ENCODE results near the gene LATS2. TPM values are rescaled to one million over a fixed set of nuclear protein-coding genes. Genes with fewer than 3 reads are reported as not detected.
A peak's percentile ranks its signal among the peaks of the same experiment; 100 is the strongest.

Gene LATS2
- total RNA-seq, 1 experiment from 2014 or later, result 18.8 TPM

DNA sequence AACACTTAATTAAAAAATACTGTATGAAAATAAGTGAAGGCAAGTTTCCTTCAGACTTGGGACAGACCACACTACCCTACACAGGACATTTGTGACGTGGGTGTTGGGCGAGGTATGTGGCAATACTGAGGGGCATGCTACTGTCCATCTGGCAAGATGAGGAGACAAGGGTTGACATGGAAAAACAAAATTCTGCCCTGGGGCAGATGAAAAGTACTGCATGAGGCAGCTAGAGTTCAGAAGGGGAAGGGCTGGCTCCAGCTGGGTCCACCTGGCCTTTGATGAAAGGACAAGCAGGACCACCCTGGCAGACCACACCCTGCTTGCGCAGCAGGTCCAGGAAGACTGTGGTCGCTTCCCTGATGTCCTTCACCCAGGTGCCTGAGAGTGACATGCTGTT is 43.2 kb downstream of the LATS2 start:
- no peak for DNase-seq (ENCODE audit: low read depth)

DNA sequence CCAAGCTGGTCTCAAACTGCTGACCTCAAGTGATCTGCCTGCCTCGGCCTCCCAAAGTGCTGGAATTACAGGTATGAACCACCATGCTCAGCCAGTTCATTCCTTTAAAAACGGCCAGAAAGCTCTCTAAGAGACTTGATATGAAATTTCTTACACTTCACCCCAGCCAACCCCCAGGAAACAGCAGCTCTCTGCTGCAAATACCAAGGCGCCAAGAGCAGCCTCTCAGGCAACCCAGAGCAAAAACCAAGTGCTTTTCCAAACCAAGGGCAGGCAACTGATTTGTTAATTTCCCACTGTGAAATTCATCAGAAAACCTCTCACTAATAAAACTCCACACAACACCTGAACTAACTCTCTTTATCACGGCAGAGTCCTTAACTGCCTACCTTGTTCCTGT is 44.9 kb downstream of the LATS2 start:
- DNase-seq (ENCODE audit: low read depth), result no peak

DNA sequence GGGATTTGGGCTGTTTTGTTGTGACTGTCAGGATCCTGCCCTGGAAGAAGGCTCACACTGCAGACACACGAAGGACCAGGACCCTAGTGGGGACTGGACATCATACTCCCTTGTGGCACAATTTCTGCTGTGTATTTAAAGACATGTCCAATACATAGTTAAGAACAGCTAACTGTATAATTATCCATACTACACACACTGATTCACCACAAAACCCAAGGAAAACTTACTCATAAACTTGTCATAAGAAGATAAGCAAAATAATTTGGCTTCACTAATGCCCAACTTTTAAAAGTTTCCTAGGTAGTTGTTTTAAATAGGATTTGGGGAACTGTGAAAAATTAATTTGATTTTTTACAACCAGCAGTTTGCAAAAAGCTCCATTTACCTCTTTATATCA is 46.1 kb downstream of the LATS2 start:
- DNase-seq (ENCODE audit: low read depth), result peak; percentile 43

DNA sequence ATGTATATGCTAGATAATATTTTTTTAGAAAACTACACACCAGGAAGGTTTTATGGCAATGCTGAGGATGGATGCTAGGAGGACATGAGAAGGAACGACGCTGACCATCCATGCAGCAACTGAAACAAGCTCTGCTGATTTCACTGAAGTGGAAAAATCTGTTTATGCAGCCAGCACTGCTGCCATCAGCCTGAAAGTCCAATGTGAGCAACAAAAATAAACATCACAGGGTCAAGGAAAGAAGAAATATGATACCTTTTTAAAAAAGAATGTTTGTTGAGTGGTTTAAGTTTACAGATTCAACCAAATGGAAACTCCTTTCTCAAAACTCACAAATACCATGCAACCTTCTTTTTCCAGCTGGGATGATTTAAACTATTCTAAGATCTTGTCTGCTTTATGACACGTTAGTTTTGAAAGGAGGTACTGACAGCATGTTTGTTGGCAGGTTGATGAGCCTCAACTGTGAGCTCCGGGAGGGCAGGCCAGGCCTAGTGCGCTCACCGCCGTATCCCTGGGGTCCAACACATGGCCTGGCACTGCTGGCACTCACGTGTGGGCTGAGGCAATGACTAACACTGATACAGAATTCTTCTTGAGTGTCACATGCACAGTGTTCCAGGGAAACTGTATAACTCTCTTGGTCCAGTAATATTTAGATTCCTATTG is 46.8 kb downstream of the LATS2 start:
- peak; percentile 87 for DNase-seq (ENCODE audit: low read depth)

DNA sequence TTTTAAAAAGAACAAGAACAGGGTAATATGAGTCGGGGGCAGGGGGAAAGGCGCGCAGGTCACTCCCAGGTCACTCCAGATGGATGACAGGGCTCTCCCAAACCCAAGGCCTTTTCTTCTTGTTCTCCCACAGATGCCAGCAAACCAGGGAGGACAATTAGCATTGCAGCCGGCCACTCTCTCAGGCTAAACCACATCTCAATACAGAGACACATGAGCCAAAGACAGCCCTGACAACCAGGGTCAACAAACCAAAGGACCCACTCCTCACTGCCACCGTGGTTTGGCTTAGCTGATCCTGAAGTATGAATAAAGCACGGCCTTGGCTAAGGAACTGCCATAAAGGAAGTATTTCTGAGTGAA is 47.3 kb downstream of the LATS2 start:
- peak; percentile 33 for DNase-seq (ENCODE audit: low read depth)

DNA sequence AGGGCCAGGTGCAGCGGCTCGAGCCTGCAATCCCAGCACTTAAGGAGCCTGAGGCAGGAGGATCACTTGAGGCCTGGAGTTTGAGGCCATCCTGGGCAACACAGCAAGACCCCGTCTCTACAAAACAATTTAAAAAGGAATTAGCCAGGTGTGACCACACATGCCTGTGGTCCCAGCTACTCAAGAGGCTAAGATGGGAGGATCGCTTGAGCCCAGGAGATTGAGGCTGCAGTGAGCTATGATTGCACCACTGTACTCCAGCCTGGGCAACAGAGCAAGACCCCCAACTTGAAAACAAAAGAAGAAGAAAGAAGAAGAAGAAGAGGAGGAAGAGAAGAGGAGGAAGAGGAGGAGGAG is 47.7 kb downstream of the LATS2 start:
- DNase-seq (ENCODE audit: low read depth), result no peak

DNA sequence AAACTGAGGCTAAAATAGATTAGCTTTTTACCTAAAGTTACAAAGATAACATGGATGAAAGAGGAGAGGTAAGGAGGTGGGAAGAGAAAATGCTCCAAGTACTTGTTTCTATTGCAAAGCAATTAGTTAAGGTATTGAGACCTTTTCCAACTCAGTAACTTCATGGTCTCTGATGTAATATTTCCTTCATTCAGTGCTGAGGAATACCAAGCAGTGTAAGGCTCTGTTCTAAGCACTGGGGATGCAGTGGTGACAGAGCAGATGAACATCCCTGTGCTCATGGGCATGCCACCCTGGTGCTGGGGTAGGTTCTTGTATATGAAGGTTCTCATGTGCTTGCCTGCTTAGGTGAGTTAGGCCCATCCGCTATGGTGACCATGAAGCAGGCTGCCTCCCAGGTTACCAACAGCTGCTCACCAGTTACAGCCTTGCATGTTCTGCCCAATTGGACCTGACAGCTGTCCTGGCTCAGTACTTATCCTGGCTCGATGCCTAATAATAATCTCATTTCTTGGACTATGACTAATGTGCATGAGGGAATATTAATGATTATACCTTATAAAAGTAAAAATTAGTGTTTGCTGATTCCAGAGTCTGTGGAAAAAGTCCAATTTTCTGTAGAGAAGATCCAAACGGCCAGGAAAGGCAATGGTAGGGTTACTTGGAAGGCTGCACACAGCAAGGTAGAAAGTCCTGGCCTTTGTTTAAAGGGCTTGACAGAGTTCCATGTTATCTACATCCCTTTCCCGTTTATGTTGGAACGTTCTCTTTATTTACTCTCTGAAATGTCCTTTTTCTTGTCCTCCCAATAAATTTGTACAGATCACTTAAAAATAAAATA is 48.3 kb downstream of the LATS2 start:
- peak; percentile 74 for DNase-seq (ENCODE audit: low read depth)

DNA sequence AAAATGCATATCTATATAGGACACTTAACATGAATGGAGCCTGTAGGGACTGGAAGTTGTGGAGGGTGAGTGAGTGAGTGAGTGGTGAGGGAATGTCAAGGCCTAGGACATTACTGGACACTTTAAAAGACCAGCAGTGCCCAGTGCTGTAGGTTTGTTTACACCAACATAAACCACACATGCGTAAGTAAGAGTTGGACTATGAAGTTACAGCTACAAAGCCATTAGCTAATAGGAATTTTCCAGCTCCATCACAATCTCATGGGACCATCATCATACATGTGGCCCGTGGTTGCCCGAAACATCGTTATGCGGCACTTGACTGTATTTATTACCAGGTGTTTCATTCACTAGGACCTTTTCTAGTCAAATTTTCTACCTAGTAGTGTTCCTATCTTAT is 49.2 kb downstream of the LATS2 start:
- no peak for DNase-seq (ENCODE audit: low read depth)

DNA sequence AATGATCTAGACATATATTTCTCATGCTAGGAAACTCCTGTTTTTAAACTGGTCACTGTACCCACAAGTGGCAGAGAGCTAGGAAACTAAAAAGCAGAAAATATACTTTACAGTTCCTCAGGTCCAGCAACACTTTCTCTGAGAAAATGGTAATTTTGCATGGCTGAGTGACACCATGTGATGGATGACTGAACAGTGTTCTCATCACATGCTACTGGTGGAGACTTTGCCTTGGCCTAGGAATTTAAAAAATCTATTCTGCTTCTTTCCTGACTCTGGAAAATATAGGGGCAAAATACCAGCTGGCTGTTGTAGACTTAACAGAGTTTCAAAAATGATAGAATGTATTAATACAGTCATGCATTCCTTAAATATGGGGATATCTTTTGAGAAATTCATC is 50.0 kb downstream of the LATS2 start:
- no peak for DNase-seq (ENCODE audit: low read depth)

DNA sequence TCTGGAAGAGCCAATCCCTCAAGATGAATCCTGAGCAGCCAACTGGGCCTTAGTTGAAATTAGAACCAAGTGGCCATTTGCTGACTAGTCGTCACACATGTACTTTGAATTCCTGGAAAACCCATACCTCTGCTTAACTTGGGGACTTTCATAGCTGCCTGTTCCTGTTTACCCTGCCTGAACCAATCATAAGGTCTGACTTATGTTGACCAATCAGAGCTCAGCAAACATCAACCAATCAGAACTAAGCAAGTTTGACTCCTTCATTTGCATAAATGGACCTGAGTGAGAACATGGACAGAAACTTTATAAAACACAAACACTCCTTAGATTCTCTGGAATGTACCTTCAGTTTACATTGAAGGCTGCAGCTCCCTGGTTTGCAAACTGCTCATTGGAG is 50.8 kb downstream of the LATS2 start:
- peak; percentile 33 for DNase-seq (ENCODE audit: low read depth)

DNA sequence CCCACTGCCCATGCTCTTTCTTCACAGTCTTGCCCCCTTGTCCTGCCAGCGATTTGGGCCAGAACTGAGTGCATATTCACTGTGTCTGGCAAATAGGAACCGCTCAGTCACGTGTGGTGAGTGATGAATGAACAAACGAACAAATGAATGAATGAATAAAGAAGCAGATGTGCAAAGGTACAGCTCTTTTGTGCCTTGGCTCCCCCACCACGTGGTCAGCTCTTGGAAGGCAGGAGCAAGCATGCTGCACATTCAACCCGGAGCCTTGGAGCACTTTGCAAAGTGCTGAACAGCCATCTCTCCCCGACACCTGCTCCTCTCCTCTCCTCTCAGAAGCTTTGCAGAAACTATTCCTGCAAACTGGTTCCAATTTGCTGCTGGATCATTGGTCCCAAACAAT is 52.4 kb downstream of the LATS2 start:
- no peak for DNase-seq (ENCODE audit: low read depth)

DNA sequence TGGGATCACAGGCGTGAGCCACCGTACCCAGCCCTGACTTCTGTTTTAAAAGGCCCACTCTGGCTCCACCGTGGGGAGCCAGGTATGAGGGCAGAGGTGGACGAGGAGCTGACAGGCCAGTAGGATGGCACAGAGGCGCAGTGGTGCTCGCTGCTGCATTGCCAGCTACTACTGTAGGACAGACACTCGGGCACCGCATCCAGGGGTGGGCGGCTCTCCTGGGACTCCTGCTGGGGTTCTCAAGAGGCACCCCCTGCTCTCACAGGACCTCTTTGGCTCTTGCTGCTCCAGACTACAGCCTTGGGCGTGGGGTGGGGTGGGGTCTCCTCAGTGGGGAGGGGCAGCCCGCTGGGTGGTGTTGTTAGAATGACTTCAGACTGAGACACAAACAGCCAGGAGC is 53.4 kb downstream of the LATS2 start:
- no peak for DNase-seq (ENCODE audit: low read depth)

DNA sequence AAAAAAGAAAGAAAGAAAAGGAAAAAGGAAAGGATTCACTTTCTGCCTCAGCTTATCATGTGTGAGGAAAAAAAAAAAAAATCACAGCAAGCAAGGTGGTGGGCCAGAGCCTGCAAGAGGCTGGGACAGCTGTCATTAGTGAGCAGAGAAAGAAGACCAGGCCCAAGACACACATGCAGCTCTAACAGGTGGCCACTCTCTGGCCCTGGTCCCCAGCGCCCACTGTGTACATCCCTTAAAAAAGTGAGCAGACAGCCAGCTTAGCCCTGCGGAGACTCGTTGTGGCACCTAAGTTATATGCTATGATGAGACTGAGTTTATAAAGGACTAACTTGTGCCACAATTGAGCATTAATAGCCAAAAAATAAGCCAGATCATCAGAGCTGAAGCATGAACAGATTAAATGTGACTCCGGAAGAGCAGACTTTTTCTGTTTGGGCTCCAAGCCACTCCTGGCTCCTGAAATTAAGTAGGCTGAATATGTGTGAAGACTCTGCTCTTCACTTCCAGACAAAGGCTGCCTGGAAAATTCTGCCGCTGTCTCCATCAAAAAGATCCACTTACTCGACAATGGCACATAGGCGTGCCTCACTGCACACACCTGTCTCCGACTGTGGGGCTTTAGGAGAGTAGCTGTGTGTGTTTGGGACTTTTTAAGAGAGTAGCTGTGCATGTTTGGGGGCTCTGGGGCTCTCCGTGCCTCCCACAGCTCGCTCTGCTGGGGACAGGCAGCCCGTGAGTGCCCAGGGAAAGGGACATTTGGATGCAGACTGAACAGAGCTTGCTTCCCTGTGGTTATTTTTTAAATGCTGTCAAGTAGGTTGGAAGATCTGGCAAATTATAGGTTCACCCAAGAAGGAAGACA is 55.0 kb downstream of the LATS2 start:
- DNase-seq (ENCODE audit: low read depth), result no peak

DNA sequence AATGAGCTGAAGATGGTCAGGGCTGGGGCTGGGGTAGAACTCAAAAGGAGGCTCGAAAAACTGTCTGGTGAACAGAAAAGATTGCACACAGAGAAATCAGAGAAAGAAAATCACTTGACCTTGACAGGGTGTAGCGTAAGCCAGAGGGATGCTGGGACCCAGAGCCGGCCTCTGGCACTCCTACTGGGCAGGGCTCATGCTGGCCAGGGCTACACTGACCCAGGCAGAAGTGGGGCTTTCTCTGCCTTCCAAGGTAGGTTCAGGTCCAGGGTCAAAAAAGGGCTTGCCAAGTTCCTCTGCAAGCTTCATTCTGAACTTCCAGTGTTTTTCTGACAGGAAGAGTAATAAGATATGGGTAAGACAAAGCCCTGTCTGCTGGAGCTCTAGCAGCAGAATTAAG is 56.2 kb downstream of the LATS2 start:
- DNase-seq (ENCODE audit: low read depth), result no peak

DNA sequence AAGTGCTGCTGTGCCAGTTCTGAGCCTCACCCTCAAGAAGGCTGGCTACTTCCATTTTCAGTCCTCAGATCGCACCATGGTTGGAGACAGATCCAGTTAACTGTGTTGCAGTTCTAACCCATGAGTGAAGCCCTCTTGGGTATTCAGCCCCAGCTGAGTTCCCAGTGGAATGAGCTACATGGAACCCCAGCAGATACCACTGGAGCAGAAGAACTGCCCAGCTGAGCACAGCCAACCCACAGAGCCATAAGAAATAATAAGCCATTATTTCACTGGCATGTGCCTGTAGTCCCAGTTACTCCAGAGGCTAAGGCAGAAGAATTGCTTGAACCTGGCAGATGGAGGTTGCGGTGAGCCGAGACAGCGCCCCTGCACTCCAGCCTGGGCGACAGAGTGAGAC is 59.9 kb downstream of the LATS2 start:
- DNase-seq (ENCODE audit: low read depth), result no peak

DNA sequence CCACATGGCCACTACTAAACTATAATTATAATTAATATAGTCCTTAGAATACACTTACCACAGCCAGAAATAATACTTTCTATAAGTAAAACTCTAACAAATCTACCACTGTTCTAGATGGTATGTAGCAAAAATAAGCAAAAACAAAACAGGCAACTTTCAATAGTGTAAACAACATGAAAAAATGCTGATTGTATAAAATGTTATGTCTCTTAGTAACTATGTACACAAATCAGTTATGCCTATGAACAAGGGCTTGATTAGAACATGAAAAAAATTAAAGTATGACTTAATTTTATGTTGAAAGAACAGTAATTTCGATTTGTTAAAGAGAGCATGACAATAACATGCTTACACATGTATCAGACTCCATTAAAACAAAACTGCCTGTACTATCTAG is 60.7 kb downstream of the LATS2 start:
- no peak for DNase-seq (ENCODE audit: low read depth)

DNA sequence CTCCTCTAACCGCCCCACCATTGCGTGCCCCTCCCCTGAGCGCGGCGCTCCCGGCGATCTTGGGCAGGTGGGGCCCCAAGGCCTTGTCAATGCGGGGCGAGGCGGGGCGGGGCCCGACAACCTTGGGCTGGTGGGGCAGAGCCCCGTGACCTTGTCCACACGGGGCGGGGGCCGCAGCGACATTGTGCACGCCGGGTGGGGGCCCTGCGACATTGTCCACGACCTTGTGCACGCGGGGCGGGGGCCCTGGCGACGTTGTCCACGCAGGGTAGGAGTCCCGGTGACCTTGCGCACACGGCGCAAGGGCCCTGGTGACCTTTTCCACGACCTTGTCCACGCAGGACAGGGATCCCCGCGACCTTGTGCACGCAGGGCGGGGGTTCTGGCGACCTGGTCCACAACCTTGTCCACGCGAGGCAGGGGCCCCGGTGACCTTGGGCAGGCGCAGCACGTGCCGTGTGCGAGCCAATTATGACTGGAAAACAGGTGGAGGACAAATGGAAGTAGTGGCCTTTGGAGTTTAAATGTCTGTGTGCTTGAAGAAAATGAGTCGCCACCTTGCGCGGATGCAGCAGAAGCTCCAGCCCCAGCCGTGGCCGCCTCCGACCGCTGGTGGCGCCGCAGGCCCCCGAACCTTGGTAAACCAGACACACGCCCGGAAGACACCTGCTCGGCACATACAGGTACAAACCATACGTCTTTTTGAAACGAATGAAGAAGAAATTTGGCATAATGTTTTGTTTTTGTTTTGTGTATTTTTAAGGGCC is 62.6 kb downstream of the LATS2 start:
- no peak for DNase-seq (ENCODE audit: low read depth)

DNA sequence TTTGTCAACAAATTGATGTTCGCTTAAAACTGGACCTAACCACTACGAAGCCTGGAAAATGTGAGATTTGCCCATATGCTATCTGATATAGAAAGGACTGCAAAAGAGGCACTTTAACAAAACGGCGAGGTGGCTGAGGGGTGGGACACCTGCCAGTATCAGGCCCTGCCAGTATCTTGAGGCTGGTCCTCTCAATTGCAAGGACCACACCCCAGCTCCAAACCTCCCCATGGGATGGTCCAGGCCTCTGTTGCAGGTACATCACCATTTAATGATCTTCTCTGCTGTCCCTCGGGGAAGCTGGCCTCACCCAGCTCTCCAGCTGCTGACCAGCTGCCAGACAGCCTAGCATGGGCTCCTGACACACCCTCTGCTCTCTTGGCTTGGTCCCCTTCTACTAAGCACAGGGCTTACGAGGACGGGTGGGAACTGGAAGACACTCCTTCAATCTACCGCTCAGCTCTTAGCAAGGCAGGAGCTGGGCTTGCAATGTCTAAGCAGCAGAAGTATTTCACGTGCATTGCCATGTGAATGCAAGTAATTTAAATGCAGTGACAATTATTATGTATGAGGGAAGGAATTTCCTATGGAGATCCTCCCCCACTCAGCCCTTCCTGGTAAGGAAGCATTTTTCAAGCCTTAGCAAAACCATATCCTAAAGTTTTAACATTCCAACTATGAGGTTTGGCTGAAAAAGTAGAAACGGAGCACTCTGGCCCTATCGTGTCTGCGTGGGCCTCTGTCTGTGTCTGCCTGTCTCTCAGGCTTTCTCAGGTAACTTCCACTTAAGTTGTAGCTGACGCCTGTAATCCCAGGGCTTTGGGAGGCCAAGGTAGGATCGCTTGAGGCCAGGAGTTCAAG is 63.9 kb downstream of the LATS2 start:
- peak; percentile 78 for DNase-seq (ENCODE audit: low read depth)

DNA sequence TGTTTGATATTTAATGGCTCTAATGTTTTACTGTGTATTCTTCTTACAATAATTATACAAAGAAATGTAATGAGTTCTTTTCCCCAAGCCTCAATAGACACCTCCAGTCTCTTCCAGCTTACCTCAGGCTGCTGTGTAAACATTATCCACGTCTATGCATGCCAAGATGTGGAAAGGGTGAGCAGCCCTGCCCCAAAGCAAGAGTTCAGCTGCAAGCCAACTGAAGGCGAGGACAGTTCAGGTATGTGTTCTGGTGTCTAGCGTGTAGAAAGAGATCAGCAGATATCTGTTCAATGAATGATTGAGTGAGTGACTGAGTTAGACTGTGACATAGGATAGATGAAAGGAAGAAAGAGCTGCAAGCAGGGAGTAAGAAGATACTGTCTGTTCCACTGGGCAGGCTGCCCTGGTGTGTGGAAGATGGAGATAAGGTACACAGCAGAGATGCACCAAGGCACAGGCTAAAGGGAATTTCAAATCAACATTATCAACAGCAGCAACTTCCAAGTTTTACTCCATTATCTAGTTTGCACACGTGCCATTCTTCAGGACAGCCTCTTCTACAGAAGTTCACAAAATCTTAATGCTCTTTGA is 66.0 kb downstream of the LATS2 start:
- DNase-seq (ENCODE audit: low read depth), result no peak

DNA sequence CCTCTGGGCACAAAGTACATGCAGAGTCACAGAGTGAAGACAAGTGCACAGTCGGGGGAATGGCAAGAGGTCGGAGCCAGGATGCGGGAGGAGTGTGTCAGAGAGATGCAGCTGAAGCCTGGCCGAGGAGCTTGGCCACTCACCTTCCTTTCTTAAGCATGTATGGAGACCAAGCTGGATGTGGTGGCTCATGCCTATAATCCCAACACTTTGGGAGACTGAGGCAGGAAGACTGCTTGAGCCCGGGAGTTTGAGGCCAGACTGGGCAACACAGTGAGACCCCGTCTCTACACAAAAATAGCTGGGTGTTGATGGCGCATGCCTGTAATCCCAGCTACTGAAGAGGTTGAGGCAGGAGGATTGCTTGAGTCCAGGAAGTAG is 67.0 kb downstream of the LATS2 start:
- DNase-seq (ENCODE audit: low read depth), result no peak

All from LHCN-M2 (cell line).